ENCODE data around the gene ARHGEF9.
"Not testable (repeated sequence)": the region's sequence is repeated elsewhere in the genome, so short reads cannot be mapped to it uniquely, and the experiment has no call there.

The ARHGEF9 gene

DNA sequence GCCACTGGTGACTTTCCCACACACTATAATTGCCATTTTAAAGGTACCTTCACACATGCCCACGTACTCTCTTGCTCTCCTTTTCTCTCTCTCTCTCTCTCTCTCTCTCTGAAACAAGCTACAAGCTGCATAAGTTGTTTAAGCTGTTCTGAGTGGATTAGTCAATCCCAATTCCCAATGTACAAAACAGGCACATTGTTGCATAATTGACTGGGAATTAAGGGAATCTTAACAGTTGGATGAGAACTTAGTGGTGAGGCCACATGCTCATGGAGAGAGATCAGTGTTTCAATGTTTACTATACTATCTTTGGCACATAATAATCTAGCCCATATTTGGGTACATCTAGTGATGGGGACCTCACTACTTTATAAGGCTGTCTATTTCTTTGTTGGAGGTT lies 123.3 kb downstream of the ARHGEF9 start:
- H3K4me1 ChIP-seq (ENCODE audit: control insufficient read depth in 1 of 2, insufficient read depth in 1 of 2, low read depth in 1 of 2, low read length in 1 of 2): peaks cover 0 to 11% of the 10 kb centered on the region in 2 experiments
- no peaks in the 10 kb centered on the region for H3K27me3 ChIP-seq
- H3K36me3 ChIP-seq: no peaks in the 10 kb centered on the region
- no peaks in the 10 kb centered on the region for H3K9me3 ChIP-seq
- no peak overlapping the region for H3K4me3 ChIP-seq (ENCODE audit: low read depth in 1 of 2, low read length in 1 of 2)
- H3K27ac ChIP-seq: no peak overlapping the region
- TF ChIP-seq, protein P1, sequence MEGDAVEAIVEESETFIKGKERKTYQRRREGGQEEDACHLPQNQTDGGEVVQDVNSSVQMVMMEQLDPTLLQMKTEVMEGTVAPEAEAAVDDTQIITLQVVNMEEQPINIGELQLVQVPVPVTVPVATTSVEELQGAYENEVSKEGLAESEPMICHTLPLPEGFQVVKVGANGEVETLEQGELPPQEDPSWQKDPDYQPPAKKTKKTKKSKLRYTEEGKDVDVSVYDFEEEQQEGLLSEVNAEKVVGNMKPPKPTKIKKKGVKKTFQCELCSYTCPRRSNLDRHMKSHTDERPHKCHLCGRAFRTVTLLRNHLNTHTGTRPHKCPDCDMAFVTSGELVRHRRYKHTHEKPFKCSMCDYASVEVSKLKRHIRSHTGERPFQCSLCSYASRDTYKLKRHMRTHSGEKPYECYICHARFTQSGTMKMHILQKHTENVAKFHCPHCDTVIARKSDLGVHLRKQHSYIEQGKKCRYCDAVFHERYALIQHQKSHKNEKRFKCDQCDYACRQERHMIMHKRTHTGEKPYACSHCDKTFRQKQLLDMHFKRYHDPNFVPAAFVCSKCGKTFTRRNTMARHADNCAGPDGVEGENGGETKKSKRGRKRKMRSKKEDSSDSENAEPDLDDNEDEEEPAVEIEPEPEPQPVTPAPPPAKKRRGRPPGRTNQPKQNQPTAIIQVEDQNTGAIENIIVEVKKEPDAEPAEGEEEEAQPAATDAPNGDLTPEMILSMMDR (IDR thresholded peaks at IDR 0.05): no peak

DNA sequence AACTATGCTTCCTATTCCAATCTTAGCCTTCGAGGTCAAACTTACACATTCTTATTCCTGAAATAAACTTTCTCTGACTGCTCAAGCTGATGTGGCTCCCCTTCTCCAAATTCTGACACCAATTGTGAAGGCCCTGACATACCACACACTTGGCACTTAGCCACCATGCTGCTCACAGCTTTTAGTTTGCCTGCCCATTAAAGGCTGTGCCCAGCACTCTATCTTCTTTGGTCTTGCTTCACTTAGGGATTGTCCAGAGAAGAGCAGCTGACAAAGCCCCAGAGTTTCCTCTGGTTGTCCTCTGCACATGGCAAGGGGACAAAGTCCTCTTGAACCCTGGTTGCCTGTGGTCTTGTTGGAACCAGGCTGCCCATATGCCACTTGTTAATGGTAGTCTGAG lies 126.1 kb downstream of the ARHGEF9 start:
- Histone ChIP-seq H3K36me3 (no peaks in the 10 kb centered on the region), H3K27ac (no peak overlapping the region)

DNA sequence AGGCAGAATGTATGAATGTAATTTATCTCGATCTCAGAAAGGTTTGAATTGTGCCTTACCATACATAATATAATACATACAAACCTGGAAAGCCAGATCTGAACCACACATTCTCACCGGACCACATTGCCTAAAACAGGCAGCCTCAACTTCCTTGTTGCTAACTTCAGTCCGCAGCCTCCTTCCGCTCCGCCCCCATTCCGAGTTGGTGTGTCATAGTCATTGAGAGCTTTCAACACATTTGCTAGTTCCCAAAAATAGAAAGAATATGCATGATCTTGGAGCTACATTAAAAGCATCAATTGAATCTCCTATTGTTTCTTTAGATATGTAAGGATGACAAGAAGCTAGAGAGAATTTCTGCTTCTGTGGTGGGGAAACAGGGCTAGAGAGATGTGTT lies 127.2 kb downstream of the ARHGEF9 start:
- H3K4me3 ChIP-seq (ENCODE audit: low read depth in 1 of 2, low read length in 1 of 2): no peak overlapping the region
- H3K36me3 ChIP-seq: no peaks in the 10 kb centered on the region
- peak overlapping the region; percentile 56 for H3K27ac ChIP-seq
- TF ChIP-seq, protein P1 (IDR thresholded peaks at IDR 0.05): no peak
- H3K9me3 ChIP-seq: no peaks in the 10 kb centered on the region
- H3K4me1 ChIP-seq (ENCODE audit: control insufficient read depth in 1 of 2, insufficient read depth in 1 of 2, low read depth in 1 of 2, low read length in 1 of 2): peaks cover 0 to 11% of the 10 kb centered on the region in 2 experiments
- H3K27me3 ChIP-seq: no peaks in the 10 kb centered on the region

More for the DNA sequence above, 126.1 kb downstream of the ARHGEF9 start:
- TF ChIP-seq, protein P1 (IDR thresholded peaks at IDR 0.05): no peak
- H3K4me1 ChIP-seq (ENCODE audit: control insufficient read depth in 1 of 2, insufficient read depth in 1 of 2, low read depth in 1 of 2, low read length in 1 of 2): peaks cover 0 to 11% of the 10 kb centered on the region in 2 experiments
- no peaks in the 10 kb centered on the region for H3K27me3 ChIP-seq
- H3K4me3 ChIP-seq (ENCODE audit: low read depth in 1 of 2, low read length in 1 of 2): no peak overlapping the region
- H3K9me3 ChIP-seq: no peaks in the 10 kb centered on the region

DNA sequence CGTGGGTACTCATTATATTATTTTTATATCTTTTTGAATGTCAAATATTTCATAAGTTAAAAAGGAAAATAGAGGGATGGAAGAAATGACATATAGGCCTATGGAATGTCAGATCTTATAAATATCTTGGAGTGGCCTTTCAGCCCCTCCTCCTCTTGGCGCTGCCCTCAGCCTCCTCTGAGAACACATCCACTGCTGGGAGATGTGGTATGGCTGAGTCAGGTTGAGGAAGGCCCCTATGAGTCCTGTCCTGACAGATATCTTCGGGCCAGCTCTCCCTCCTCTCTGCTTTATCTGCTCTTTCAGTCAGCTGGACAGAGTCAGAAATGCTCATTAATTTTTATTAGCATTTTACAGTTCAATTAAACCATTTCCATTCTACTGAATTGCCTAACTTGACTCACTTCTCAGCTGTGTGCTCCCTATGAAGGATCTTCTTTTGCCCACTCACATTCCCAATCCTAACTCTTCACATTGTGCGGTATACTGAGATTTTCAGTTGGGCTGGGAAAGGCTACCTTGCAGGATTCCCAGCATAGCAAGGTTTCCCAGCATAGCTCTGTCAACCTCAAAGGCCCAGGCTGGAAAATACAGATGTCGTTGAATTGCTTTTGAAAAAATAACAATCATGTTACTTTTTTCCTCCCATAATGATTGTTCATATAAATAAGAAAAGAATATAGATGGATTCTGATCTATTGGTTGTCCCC lies 128.0 kb downstream of the ARHGEF9 start:
- H3K36me3 ChIP-seq: no peaks in the 10 kb centered on the region
- H3K27ac ChIP-seq: peak overlapping the region; percentile 56

DNA sequence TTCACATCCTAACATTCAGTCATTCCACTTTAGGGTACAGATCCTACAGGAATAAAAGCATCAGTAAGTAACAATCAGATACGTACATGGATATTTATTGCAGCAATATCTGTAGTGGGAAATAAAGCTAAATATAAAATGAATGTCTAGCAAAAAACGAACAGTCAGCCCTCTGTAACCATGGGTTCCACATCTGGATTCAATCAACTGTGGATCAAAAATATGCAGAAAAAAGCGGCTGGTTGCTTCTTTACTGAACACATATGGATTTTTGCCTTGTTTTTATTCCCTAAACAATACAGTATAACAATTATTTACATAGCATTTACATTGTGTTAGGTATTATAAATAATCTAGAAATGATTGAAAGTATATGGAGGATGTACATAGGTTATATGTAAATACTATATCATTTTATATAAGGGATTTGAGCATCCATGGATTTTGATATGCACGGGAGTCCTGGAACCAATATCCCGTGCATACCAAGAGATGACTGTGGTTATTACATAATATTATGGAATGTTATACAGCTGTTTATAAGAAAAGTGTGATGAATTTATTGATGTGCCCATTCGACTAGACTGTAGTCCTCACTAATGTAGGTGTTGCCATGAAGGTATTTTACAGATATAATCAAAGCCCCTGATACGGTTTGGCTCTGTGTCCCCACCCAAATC lies 132.8 kb downstream of the ARHGEF9 start:
- Histone ChIP-seq H3K4me1 (ENCODE audit: control insufficient read depth in 1 of 2, insufficient read depth in 1 of 2, low read depth in 1 of 2, low read length in 1 of 2) (peaks cover 0 to 4% of the 10 kb centered on the region in 2 experiments), H3K9me3 (no peaks in the 10 kb centered on the region), H3K27me3 (no peaks in the 10 kb centered on the region), H3K27ac (no peak overlapping the region), H3K36me3 (no peaks in the 10 kb centered on the region), H3K4me3 (ENCODE audit: low read depth in 1 of 2, low read length in 1 of 2) (no peak overlapping the region)
- TF ChIP-seq, protein P1 (IDR thresholded peaks at IDR 0.05): no peak

More for the DNA sequence above, 128.0 kb downstream of the ARHGEF9 start:
- no peaks in the 10 kb centered on the region for H3K27me3 ChIP-seq
- peaks cover 0 to 11% of the 10 kb centered on the region in 2 experiments for H3K4me1 ChIP-seq (ENCODE audit: control insufficient read depth in 1 of 2, insufficient read depth in 1 of 2, low read depth in 1 of 2, low read length in 1 of 2)
- H3K4me3 ChIP-seq (ENCODE audit: low read depth in 1 of 2, low read length in 1 of 2): no peak overlapping the region
- TF ChIP-seq, protein P1 (IDR thresholded peaks at IDR 0.05): no peak
- H3K9me3 ChIP-seq: no peaks in the 10 kb centered on the region

DNA sequence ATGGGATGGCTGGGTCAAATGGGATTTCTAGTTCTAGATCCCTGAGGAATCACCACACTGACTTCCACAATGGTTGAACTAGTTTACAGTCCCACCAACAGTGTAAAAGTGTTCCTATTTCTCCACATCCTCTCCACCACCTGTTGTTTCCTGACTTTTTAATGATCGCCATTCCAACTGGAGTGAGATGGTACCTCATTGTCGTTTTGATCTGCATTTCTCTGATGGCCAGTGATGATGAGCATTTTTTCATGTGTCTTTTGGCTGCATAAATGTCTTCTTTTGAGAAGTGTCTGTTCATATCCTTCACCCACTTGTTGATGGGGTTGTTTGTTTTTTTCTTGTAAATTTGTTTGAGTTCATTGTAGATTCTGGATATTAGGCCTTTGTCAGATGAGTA lies 139.3 kb downstream of the ARHGEF9 start:
- H3K4me3 ChIP-seq (ENCODE audit: low read depth in 1 of 2, low read length in 1 of 2); H3K36me3 ChIP-seq; H3K9me3 ChIP-seq; H3K27me3 ChIP-seq; H3K27ac ChIP-seq; H3K4me1 ChIP-seq (ENCODE audit: control insufficient read depth in 1 of 2, insufficient read depth in 1 of 2, low read depth in 1 of 2, low read length in 1 of 2): not testable (repeated sequence)

Data from neutrophil (primary cell).